GM18508 (cell line): ENCODE results near the gene LRRC39.

ENCODE experiments used
- ATAC-seq: cut with Tn5 transposase; IDR thresholded peaks from one replicate; pipeline ENCODE4 v1.9.1; 2021; ENCODE audit warnings: moderate number of reproducible peaks; ENCODE audit not compliant: insufficient read depth, unreplicated experiment

LRRC39 gene

DNA sequence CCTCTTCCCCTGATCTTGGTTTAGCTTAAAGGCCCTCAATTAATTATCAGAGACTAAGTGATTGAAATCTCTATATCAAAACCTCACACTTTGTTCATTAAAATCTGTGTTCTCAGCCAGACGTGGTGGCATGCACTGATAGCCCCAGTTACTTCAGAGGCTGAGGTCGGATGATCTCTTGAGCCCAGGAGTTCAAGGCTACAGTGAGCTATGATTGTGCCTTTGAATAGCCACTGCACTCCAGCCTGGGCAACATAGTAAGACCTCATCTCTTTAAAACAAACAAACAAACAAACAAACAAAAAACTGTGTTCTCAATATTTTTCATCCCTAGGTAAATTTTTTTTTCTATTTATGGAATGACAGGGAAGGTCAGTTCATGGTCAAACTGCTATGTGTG is 26.4 kb downstream of the LRRC39 start:
- no peak for ATAC-seq

DNA sequence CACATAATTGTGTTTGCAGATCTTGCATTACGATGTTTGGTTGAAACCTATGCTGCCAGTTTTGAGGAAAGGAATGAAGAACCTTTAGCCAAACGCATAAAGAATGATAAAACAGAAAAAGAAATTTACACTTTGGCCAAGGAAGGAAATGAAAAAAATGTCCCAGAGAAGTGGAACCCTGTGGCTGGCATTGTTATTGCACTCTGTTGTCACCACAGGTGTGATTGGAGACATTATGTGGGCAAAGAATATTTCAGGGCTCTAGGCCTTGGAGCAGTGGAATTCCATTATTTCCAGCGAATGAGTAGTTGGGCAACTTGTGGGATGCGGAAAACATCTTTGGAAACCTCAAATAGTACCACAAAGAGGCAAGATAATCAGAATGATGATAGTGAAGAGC is 30.2 kb downstream of the LRRC39 start:
- ATAC-seq: no peak

DNA sequence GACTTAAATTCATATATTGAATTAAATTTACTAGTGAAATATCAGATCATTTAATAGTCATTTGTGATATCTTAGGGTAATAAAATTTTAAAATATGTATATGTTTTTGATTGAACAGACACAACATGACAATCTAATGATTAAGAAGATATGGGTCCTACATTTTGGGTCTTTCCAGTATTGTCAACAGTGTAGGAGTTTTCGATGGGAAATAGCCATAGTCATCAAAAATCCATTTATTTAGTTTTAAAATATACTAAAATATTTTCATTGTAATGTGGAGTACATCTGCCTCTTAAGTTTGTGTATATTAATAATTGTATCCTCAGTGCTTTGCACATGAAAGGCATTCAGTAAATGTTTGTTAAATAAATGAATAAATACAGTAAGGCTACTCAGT is 31.1 kb downstream of the LRRC39 start:
- no peak for ATAC-seq

DNA sequence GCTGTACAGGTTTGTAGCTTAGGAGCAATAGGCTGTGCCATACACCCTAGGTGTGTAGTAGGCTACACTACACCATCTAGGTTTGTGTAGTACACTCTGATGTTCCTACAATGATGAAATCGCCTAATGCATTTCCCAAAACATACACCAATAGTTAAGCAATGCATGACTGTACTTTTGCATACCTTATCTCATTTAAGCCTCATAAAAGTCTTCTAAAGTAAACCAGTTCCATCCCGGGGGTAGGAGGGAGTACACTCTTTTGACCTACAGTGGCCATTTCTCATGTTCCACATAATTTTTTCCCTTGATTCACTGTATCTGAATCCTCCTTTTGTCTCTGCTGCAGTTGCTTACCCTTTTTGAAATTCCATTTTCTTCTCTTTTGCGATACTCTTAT is 32.9 kb downstream of the LRRC39 start:
- ATAC-seq: no peak

DNA sequence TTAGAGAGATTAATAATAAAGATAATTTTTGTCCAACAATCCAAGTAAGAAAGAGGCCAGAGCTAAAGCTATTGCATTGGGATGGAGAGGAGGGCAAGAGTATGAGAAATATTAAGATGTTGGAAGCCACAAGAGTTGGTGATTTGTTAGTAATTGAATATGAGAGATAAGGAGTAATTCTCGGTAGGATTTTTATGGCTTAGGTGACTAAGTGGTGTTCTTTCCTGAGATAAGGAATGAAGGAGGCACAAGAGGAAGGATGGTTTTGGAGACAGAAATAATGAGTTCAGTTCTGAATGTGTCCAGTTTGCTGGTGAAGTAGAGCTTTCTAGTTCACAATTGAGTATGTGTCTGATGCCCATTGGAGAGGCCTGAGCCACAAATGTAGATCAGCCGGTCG is 35.7 kb downstream of the LRRC39 start:
- ATAC-seq: no peak

DNA sequence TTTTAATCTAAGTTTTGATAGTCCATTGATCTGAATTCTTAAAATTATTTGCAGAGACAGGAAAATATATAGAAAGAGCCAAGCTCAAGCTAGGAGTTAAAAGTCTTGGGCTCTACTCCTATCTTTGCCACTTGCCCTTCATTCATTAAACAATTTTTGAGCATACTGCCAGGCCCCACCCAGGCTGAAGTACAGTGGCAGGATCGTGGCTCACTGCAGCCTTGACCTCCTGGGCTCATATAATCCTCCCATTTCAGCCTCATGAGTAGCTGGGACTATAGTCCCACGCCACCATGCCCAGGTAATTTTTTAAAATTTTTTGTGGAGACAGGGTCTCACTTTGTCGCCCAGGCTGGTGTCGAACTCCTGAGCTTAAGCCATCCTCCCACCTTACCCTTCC is 36.9 kb downstream of the LRRC39 start:
- ATAC-seq: no peak

DNA sequence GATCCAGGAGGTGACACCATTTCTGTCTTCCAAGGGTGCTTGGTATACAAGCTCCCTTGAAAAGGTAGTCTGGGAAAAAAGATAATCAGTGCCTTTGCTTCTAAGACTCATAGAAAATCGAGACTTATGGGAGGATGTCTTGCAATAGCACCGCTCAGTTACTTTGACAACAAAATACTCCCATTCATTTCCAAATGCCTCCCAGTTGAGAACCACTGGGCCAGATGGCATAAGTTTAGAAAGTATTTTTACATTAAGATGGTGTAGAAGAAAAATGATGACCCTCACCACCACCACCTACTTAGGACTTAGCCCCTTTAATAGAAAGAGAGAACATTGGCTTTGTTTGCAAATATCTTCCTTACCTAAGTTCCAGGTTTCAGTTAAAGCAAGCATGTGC is 40.5 kb downstream of the LRRC39 start:
- ATAC-seq: no peak

DNA sequence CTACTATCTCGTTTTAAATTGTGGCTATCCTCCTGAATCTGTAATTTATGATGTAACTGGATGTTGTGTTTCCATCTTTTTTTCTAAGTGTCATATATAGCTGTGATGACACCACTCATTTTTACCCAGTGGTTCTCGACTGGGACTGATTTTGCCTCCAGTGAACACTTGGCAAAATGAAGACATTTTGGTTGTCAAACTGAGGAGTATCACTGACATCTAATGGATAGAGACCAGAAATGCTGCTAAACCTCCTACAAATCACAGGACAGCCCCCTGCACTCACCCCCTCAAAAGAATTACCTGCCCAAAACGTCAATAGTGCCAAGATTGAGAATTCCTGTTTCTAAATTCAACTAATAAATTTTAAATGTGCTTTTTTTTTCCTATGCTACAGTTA is 43.2 kb downstream of the LRRC39 start:
- ATAC-seq: no peak

DNA sequence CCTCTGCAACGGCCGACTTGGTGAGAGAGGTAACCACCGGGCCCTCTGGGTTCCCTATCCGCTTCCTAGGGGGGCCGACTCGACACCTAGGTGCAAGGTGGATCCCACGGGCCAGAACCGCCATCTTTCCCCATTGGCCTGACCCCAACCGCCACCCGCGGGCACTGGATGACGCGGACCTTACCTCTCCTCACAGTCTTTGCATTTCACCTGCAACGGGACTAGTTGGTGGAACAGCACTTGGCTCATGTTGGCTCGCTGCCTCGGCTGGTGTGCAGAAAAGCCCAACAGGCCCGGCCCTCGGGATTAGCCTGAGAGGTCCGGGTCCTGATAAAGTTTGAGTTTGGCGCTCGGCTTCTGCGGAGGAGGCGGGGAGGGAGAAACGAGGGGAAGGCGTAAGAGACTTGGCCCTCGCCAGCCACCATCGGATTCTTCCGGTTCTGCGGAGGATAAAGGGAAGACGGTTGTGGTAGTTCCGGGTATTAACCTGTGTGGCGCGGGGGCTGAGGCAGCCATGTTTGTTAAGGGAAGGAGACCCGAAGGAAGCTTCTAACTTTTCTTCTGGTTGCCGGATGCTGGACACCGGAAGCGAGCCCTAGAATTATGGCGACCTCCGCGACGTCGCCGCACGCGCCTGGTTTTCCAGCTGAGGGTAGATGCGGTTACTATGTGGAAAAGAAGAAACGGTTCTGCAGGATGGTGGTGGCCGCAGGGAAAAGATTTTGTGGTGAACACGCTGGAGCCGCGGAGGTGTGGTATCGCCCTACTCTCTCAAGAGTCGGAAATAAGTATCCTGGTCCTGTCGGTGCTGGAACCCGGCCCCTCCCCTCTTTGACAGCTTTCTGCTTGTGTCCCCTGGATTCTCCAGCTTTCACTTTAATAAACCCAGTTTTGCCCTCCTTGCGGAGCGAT is 45.2 kb downstream of the LRRC39 start, which contains the start of the genes SASS6 and TRMT13:
TSS of gene SASS6 (minus strand) at position 365 of the 912 bp plus-strand sequence. CDS start at position 249, 116 bp downstream.
TSS of gene TRMT13 (plus strand) at position 598 of the 912 bp plus-strand sequence. CDS start at position 604, 6 bp downstream.
- peak; percentile 87 for ATAC-seq

DNA sequence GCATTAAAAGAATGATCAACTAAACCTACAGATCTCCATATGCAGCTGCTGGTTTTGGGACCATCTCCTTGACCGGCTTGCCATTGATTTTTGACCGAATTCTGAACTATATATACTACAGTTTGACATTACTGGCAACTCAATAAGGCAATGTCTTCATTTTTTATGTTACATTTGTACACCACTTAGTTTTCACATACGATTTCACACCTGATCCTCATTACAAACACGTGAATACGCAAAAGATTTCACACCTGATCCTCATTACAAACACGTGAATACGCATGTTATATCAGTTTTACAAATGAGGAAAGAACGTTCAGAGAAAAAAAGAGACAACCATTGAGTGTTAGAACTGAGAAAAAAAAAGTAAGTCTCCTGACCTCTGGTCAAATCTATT is 46.4 kb downstream of the LRRC39 start:
- ATAC-seq: no peak

DNA sequence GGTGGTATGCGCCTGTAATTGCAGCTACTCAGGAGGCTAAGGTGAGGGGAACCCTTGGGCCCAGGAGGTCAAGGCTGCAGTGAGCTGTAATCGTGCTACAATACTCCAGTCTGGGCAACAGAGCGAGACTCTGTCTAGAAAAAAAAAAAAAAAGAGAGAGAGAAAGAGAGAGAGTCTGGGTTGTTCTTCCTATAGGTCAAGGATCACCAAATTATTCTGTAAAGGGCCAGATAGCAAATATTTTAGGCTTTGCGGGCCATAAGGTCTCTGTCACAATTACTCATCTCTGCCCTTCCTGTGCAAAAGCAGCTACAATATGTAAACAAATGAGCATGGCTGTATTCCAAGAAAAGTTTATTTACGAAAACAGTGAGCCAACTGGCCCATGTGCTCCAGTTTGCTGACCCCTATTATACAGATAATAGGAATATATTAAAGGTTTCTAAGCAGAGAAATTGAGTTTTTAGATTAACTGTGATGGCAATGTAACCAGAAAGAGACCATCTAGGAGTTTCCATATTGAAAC is 47.4 kb downstream of the LRRC39 start:
- ATAC-seq: no peak

DNA sequence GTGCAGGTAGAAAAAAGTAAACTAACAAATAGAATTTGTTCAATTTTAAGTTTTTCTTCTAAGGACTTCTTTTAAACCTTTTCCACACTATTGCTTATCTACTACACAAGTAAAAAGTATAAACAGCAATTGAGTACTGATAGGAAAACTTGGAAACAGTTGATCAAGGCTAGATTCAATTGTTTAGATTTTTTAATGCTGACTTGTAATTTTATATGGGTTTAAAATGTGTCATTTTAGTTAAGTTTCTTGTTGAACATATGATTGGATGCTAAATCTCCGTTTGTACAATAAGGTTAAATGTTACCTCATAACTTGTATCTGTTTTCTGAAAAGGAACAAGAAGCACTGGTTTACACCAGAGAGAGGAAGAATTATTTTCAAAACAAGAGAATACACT is 50.8 kb downstream of the LRRC39 start:
- no peak for ATAC-seq

DNA sequence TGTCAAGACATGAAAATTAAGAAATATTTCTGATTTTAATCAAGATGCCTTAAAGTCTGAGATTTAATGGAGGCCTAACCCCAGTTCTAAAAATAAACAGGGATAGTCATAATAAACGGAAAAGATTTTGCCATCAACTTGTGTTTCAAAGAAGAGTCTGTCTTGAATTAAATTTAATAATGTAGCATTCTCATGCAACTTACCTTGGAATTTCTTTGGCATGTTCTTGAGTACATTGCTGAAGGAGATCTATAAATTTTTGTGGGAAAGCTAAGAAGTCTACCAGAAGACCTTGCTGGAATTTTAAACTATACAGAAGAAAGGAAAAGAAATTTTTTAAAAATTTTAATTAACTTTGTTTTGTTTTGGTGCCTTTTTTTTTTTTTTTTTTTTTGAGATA is 55.9 kb downstream of the LRRC39 start:
- no peak for ATAC-seq

DNA sequence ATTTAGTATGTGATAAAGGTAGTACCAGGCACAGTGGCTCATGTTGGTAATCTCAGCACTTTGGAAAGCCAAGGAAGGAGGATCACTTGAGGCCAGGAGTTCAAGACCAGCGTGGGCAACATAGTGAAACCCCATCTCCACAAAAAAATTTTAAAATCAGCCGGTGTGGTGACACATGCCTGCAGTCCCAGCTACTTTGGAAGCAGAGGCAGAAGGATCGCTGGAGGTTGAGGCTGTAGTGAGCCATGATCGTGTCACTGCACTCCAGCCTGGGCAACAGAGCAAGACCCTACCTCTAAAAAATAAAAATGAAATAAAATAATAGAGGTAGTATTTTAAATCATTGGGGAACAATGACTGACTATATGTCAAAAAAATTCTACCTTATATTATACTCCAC is 62.5 kb downstream of the LRRC39 start:
- no peak for ATAC-seq

DNA sequence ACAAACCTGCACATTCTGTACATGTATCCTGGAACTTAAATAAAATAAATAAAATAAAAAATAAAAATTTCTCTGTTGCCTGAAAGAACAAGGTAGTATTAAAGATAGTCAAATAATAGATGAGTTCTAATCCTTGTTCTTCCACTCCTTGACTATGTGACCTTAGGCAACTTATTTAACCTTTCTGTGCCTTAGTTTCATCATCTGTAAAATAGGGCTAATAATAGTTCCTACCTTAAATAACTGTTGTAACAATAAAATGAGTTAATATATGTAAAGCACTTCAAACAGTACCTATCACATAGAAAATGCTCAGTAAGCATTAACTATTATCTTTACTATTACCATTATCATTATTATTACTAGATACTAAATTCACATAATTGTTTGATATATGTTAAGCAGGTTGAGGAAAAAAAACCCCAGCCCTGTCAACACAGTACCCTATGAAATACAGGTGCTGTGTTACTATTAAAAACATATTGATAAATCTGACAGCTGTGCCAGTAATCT is 68.4 kb downstream of the LRRC39 start:
- ATAC-seq: no peak

DNA sequence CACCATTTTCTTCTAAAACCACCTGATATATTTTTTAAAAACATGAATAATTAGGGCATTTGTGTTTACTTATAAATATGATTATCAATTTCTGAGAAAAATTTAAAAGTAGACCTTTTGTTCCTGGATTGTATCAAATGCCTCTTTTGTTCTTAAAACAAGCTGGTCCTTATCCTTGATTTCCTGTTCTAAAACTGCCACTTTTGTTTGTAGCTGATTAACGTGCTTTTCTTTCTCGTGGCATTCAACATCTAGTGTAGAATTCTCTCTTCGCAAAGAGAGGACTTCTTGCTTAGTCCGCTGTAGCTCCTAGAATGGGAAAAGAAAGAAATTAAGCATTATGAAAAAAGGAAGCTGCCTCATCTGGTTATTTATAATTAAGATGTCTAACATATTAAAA is 70.4 kb downstream of the LRRC39 start:
- no peak for ATAC-seq

DNA sequence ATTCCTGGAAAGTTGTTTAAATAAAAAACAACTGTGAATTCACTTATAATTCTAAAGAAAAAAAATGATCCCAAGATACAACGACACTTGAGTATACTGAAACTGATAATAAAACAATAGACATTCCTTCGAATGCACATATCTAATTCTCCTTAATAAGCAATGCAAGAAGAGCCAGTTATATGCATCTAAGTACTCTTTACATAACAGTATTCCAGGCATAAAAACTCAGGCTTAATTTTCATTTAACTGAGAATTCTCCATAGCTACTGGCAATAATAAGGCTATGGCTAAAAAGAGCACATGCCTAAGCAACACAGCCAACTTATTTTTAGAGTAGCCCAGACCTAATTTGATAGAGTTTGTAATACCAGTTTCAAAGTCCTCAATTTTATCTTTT is 76.5 kb downstream of the LRRC39 start:
- ATAC-seq: no peak

DNA sequence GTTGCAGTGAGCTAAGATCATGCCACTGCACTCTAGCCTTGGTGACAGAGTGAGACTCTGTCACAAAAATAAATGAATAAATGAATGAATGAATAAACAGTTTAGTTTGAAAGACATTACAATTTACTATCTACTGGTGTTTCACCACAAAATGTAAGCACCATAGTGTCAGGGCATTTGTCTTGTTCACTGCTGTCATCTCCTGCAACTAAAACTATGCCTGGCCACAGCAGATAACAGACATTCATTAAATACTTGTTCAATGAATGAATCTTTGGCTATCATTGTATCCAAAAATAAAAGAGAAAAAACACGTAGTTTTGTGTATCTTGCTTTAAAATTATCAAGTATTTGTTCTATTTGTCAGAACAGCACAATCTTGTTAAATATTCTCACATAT is 77.9 kb downstream of the LRRC39 start:
- ATAC-seq: no peak
